ENCODE data around the gene MAGI2.

The MAGI2 gene

DNA sequence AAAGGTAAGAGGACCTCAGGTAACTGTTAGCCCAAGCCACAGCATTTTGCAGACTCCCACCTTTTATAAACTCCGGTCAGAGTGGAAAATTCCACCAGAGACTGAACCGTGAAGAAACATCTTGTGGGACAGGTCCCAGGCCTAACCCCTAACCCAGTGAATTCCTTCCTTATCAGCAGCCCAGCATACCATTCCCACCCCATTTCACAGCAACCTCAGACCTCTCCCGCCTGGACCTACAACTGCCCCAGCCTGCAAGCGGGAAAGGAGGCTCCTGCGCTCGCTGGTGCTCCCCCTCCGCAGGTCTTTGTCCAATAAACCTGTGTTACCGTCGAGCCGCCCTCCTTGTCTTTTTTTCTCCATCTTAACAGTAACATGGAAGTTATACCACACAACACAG lies 736.6 kb downstream of the MAGI2 start:
- ChIA-PET POLR2A (no interaction called here), CTCF (no interaction called here)
- no peak for DNase-seq (ENCODE audit: low read depth, low spot score)
- TF ChIP-seq, protein P1, sequence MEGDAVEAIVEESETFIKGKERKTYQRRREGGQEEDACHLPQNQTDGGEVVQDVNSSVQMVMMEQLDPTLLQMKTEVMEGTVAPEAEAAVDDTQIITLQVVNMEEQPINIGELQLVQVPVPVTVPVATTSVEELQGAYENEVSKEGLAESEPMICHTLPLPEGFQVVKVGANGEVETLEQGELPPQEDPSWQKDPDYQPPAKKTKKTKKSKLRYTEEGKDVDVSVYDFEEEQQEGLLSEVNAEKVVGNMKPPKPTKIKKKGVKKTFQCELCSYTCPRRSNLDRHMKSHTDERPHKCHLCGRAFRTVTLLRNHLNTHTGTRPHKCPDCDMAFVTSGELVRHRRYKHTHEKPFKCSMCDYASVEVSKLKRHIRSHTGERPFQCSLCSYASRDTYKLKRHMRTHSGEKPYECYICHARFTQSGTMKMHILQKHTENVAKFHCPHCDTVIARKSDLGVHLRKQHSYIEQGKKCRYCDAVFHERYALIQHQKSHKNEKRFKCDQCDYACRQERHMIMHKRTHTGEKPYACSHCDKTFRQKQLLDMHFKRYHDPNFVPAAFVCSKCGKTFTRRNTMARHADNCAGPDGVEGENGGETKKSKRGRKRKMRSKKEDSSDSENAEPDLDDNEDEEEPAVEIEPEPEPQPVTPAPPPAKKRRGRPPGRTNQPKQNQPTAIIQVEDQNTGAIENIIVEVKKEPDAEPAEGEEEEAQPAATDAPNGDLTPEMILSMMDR (IDR thresholded peaks at IDR 0.05; ENCODE audit: insufficient read depth, low read length, missing control alignments) = no peak
- H3K4me3 ChIP-seq (ENCODE audit: low read depth, low read length) = no peak overlapping the region

DNA sequence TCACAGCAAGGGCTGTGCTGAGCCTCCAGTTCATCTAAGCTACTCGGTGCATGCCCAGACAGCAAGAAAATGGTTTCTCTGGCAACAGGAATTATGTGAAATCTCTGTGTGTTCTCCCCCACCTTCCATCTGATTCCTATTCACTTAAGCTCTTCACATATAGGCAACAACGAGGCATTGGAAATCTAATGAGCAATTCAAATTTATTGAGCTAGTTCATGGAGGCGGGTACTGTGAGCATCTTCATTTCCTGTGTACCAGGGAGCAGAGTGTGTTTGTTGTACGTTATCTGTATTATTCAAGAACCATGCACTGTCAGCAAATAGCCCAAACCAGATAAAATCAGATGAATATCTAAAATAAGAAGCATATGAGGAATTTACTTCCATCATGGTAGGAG lies 739.1 kb downstream of the MAGI2 start:
- DNase-seq (ENCODE audit: low read depth, low spot score) = no peak
- ChIA-PET CTCF (no interaction called here), POLR2A (no interaction called here)
- no peak overlapping the region for H3K4me3 ChIP-seq (ENCODE audit: low read depth, low read length)
- TF ChIP-seq, protein P1 (IDR thresholded peaks at IDR 0.05; ENCODE audit: insufficient read depth, low read length, missing control alignments) = no peak

DNA sequence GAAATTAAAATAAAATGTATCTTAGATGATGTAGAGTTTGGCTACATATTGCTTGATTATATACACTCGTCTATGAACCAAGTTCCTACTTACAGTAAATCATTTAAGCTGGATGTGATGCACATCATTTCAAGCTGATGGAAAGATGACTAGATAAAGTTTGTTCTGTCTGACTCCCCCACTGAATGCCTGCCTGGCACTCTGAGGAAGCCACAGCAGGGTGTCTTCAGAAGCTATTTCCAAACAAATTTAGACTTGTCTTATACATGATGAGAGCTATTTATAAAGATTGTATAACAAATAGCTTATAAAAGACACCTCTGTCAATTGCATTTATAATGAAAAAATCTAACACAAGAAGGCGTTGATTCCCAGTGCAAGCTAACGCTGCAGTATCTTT lies 741.4 kb downstream of the MAGI2 start:
- TF ChIP-seq, protein P1 (IDR thresholded peaks at IDR 0.05; ENCODE audit: insufficient read depth, low read length, missing control alignments) = no peak
- no peak for DNase-seq (ENCODE audit: low read depth, low spot score)
- H3K4me3 ChIP-seq (ENCODE audit: low read depth, low read length) = no peak overlapping the region
- CTCF ChIA-PET = no interaction called here
- POLR2A ChIA-PET = no interaction called here

DNA sequence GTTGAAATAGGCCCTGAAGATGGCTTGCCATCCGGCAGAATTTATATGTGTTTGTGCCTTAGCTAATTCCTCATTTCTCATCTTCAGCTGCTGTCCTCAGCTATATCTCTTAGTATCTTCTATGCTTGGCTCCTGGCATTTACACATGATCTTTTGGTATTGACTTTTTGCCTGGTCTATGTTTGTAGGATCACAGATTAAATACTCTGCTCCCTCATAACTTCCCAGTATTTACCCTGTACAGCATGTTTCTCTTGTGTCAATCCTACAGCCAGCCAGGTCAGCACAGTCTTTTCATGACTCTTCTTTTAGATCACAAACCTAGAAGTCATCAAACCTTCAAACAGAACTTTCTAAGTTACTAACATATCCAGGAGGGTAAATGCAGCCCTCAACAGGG lies 743.8 kb downstream of the MAGI2 start:
- ChIA-PET POLR2A (no interaction called here), CTCF (no interaction called here)
- TF ChIP-seq, protein P1 (IDR thresholded peaks at IDR 0.05; ENCODE audit: insufficient read depth, low read length, missing control alignments) = no peak
- no peak overlapping the region for H3K4me3 ChIP-seq (ENCODE audit: low read depth, low read length)
- no peak for DNase-seq (ENCODE audit: low read depth, low spot score)

DNA sequence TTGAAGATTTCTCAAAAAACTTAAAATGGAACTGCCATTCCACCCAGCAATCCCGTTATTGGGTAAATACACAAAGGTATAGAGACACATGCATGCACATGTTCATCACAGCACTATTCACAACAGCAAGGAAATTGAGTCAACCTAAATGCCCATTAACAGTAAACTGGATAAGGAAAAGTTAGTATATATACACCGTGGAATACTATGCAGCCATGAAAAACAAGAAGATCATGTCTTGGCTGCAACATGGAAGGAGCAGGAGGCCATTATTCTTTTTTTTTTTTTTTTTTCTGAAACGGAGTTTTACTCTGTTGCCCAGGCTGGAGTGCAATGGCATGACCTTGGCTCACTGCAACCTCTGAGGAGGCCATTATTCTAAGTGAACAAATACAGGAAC lies 749.0 kb downstream of the MAGI2 start:
- POLR2A ChIA-PET = no interaction called here
- H3K4me3 ChIP-seq (ENCODE audit: low read depth, low read length) = no peak overlapping the region
- TF ChIP-seq, protein P1 (IDR thresholded peaks at IDR 0.05; ENCODE audit: insufficient read depth, low read length, missing control alignments) = no peak
- no peak for DNase-seq (ENCODE audit: low read depth, low spot score)
- CTCF ChIA-PET = no interaction called here

DNA sequence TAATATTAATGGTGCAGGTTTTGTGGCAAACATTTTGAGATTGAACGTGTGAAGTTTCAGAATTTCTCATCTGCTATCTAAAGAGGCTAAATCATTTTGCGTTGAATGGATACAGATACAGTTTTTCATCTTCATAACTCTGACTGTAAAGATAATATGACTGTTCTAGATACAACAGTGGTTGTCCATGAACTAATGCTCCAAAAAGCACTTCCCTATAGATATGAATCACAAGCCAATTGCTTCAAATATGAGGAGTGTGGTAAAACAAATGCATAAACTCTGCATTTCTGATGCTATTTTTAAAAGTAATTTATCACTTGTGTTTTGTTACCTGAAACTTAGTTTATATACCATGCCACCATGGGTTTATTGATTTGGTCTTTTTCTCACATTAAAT lies 750.1 kb downstream of the MAGI2 start:
- TF ChIP-seq, protein P1 (IDR thresholded peaks at IDR 0.05; ENCODE audit: insufficient read depth, low read length, missing control alignments) = no peak
- ChIA-PET POLR2A (no interaction called here), CTCF (no interaction called here)
- no peak overlapping the region for H3K4me3 ChIP-seq (ENCODE audit: low read depth, low read length)
- no peak for DNase-seq (ENCODE audit: low read depth, low spot score)
